Hepatocyte (in vitro differentiated cells): ENCODE measurements around the gene SLC14A1. TPM values are rescaled to one million over a fixed set of nuclear protein-coding genes. Genes with fewer than 3 reads are reported as not detected.

Experiments used
- DNase-seq: peaks from one replicate; pipeline ENCODE4 v3.0.0-alpha.2; 2016; ENCODE audit warnings: low spot score
- H2AFZ ChIP-seq: fragments of 200-600 bp; sonication (generic); 2 replicates; pipeline ENCODE4 v1.6.0; 2016; ENCODE audit warnings: antibody characterized with exemption, mild to moderate bottlenecking
- H3K27ac ChIP-seq: fragments of 200-600 bp; sonication (generic); 2 replicates; pipeline ENCODE4 v1.5.1; 2016; ENCODE audit warnings: mild to moderate bottlenecking
- H3K27me3 ChIP-seq: fragments of 200-600 bp; sonication (generic); 2 replicates; pipeline ENCODE4 v1.6.1; 2016
- H3K36me3 ChIP-seq: fragments of 200-600 bp; sonication (generic); replicated peaks from 2 replicates; pipeline ENCODE4 v1.5.1; 2016; ENCODE audit warnings: low read depth; ENCODE audit not compliant: insufficient read depth
- H3K4me1 ChIP-seq: fragments of 200-600 bp; sonication (generic); 2 replicates; pipeline ENCODE4 v1.5.1; 2016; ENCODE audit warnings: mild to moderate bottlenecking, moderate library complexity; ENCODE audit not compliant: insufficient read depth
- H3K4me2 ChIP-seq: fragments of 200-600 bp; sonication (generic); 2 replicates; pipeline ENCODE4 v1.6.0; 2016
- H3K4me3 ChIP-seq: fragments of 200-600 bp; sonication (generic); 2 replicates; pipeline ENCODE4 v1.5.1; 2016; ENCODE audit warnings: mild to moderate bottlenecking
- H3K79me2 ChIP-seq: fragments of 200-600 bp; sonication (generic); 2 replicates; pipeline ENCODE4 v1.6.0; 2017; ENCODE audit warnings: mild to moderate bottlenecking
- H3K9me2 ChIP-seq: fragments of 200-600 bp; sonication (generic); replicated peaks from 2 replicates; pipeline ENCODE4 v1.6.0; 2017; ENCODE audit warnings: mild to moderate bottlenecking; ENCODE audit not compliant: insufficient read depth
- H3K9me3 ChIP-seq: fragments of 200-600 bp; sonication (generic); 2 replicates; pipeline ENCODE4 v1.5.1; 2016; ENCODE audit warnings: low read depth, mild to moderate bottlenecking
- H4K20me1 ChIP-seq: fragments of 200-600 bp; sonication (generic); 2 replicates; pipeline ENCODE4 v1.6.0; 2016; ENCODE audit warnings: mild to moderate bottlenecking; ENCODE audit not compliant: insufficient read depth, poor library complexity, severe bottlenecking
- CTCF ChIP-seq: fragments of 200-600 bp; sonication (generic); IDR thresholded peaks from 2 replicates; pipeline ENCODE4 v1.5.1; 2016; ENCODE audit warnings: antibody characterized with exemption, mild to moderate bottlenecking; ENCODE audit not compliant: poor library complexity
- EZH2 ChIP-seq: fragments of 200-600 bp; sonication (generic); IDR thresholded peaks from 2 replicates; pipeline ENCODE4 v1.6.1; 2016; ENCODE audit warnings: antibody characterized with exemption, mild to moderate bottlenecking, borderline replicate concordance
- EZH2phosphoT487 ChIP-seq: fragments of 200-600 bp; sonication (generic); IDR thresholded peaks from one replicate; pipeline ENCODE4 v1.6.1; 2018; ENCODE audit warnings: antibody characterized with exemption, mild to moderate bottlenecking, low read depth, moderate library complexity; ENCODE audit not compliant: unreplicated experiment, severe bottlenecking
- WGBS: methylation state at CpG from one replicate; pipeline ENCODE4 v1.1.6; 2016; ENCODE audit warnings: low lambda C conversion rate; ENCODE audit errors: missing lambda C conversion rate; 5-methylcytosine and 5-hydroxymethylcytosine counted together
- polyA plus RNA-seq: library from polyadenylated mRNA; unstranded; fragments of >200 nt; fragmentation: Nextera tagmentation; extraction: Ambion mirVana; gene quantifications from 2 replicates; pipeline ENCODE4 v1.2.1, GENCODE V29; 2016
- total RNA-seq: library from RNA; depleted of rRNA; stranded (reverse); fragments of >200 nt; gene quantifications from 2 replicates; pipeline ENCODE4 v1.2.3, GENCODE V29; 2014

SLC14A1 gene
- total and polyA plus RNA-seq, 2 experiments from 2014 or later, result 0.98 to 4.1 TPM

GRCh38 chr18:45733535-45733934 is 9.6 kb downstream of the SLC14A1 start:
- no peaks in the 10 kb centered on the region for H3K9me3 ChIP-seq
- no peak for DNase-seq
- TF ChIP-seq CTCF, result no peak
- TF ChIP-seq EZH2, result no peak
- no peak for TF ChIP-seq EZH2phosphoT487

GRCh38 chr18:45734505-45734904 is 10.5 kb downstream of the SLC14A1 start:
- 92% methylated on average over 5 of the region's 5 CpGs for whole genome bisulfite sequencing
- Histone ChIP-seq H3K4me2 (no peak overlapping the region), H3K79me2 (no peaks in the 10 kb centered on the region), H3K9me2 (no peaks in the 10 kb centered on the region), H3K27me3 (no peaks in the 10 kb centered on the region), H3K9me3 (no peaks in the 10 kb centered on the region), H3K4me1 (no peaks in the 10 kb centered on the region), H2AFZ (no peak overlapping the region), H4K20me1 (no peaks in the 10 kb centered on the region), H3K4me3 (no peak overlapping the region), H3K36me3 (no peaks in the 10 kb centered on the region), H3K27ac (no peak overlapping the region)
- TF ChIP-seq EZH2 (no peak), EZH2phosphoT487 (no peak), CTCF (no peak)
- no peak for DNase-seq

More at GRCh38 chr18:45733535-45733934, 9.6 kb downstream of the SLC14A1 start:
- Histone ChIP-seq H3K4me1 (no peaks in the 10 kb centered on the region), H3K9me2 (no peaks in the 10 kb centered on the region), H2AFZ (no peak overlapping the region), H3K4me2 (no peak overlapping the region), H3K27ac (no peak overlapping the region), H3K4me3 (no peak overlapping the region), H3K36me3 (no peaks in the 10 kb centered on the region), H3K79me2 (no peaks in the 10 kb centered on the region), H4K20me1 (no peaks in the 10 kb centered on the region), H3K27me3 (no peaks in the 10 kb centered on the region)
- WGBS, result 81% methylated on average over 7 of the region's 7 CpGs

GRCh38 chr18:45734944-45735343 is 11.0 kb downstream of the SLC14A1 start:
- Histone ChIP-seq H3K27me3 (no peaks in the 10 kb centered on the region), H3K9me3 (no peaks in the 10 kb centered on the region), H3K27ac (no peak overlapping the region), H3K4me2 (no peak overlapping the region), H2AFZ (no peak overlapping the region), H4K20me1 (no peaks in the 10 kb centered on the region), H3K79me2 (no peaks in the 10 kb centered on the region), H3K9me2 (no peaks in the 10 kb centered on the region), H3K4me3 (no peak overlapping the region), H3K4me1 (no peaks in the 10 kb centered on the region), H3K36me3 (no peaks in the 10 kb centered on the region)
- no peak for DNase-seq
- TF ChIP-seq CTCF (no peak), EZH2phosphoT487 (no peak), EZH2 (no peak)
- WGBS, result 90% methylated on average over 6 of the region's 6 CpGs

- Histone ChIP-seq H2AFZ (no peak overlapping the region), H3K9me2 (no peaks in the 10 kb centered on the region), H3K4me3 (no peak overlapping the region), H3K79me2 (no peaks in the 10 kb centered on the region), H3K9me3 (no peaks in the 10 kb centered on the region), H3K27me3 (no peaks in the 10 kb centered on the region), H4K20me1 (no peaks in the 10 kb centered on the region), H3K4me2 (no peak overlapping the region), H3K27ac (no peak overlapping the region), H3K4me1 (no peaks in the 10 kb centered on the region), H3K36me3 (no peaks in the 10 kb centered on the region)
- TF ChIP-seq CTCF (no peak), EZH2phosphoT487 (no peak), EZH2 (no peak)
- DNase-seq, result no peak
Observed at GRCh38 chr18:45738660-45739059, 14.7 kb downstream of the SLC14A1 start.
